ENCODE measurements around the gene HSD3B2.
"Not testable (repeated sequence)": the region's sequence is repeated elsewhere in the genome, so short reads cannot be mapped to it uniquely, and the experiment has no call there.

HSD3B2 gene

DNA sequence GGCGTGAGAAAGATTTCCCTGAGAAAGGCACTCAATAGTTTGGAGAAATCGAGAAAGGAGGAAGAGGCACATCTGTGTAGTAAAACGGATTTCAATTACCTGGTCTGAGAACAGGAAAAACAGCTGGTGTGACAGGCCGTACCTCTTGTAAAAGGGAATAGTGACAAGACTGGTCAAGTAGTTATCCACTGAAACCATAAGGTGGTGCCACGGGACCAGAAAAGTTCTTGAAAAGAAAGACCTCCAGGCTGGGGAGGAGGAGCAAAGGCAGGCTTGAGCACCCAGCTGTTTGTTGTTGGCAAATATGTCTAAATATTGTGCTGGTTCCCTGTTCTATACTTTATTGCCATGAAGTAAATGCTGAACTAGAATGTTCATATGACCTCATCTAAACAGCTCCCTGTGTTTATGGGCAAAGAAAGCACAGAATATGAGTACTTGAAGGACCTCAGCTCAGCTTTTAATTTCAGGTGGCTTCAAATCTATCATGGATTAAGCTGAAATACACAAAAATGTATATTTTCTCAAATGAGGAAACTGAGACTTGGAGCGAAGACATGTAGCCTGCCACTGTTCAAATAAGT is 42.4 kb upstream of the HSD3B2 start:
- DNase-seq (ENCODE audit: extremely low read depth, low read depth) = no peak
- TF ChIP-seq, protein P1, sequence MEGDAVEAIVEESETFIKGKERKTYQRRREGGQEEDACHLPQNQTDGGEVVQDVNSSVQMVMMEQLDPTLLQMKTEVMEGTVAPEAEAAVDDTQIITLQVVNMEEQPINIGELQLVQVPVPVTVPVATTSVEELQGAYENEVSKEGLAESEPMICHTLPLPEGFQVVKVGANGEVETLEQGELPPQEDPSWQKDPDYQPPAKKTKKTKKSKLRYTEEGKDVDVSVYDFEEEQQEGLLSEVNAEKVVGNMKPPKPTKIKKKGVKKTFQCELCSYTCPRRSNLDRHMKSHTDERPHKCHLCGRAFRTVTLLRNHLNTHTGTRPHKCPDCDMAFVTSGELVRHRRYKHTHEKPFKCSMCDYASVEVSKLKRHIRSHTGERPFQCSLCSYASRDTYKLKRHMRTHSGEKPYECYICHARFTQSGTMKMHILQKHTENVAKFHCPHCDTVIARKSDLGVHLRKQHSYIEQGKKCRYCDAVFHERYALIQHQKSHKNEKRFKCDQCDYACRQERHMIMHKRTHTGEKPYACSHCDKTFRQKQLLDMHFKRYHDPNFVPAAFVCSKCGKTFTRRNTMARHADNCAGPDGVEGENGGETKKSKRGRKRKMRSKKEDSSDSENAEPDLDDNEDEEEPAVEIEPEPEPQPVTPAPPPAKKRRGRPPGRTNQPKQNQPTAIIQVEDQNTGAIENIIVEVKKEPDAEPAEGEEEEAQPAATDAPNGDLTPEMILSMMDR (IDR thresholded peaks at IDR 0.05; ENCODE audit: low read depth, low read length, missing control alignments) = peak; percentile 12
- H3K4me3 ChIP-seq (replicated peaks; ENCODE audit: low read depth, low read length) = no peak overlapping the region

DNA sequence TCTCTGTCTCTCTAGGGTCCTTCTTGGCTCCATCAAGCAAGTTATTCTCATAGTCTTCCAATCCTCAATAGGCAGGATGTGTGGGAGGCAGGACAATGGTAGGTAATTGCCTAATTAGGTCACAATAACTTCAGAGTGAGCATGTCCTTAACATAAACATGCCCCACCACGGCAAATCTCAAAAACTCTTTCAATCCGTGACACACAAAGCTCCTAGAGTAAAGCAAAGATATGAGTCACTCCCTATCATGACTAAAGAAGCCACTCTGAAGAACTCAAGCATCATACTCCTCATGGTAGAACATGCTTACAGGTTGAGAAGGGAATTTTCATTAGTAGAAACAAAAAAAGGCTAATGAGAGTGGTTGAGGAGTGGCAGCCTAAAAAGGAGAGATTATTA is 41.5 kb upstream of the HSD3B2 start:
- no peak overlapping the region for H3K4me3 ChIP-seq (replicated peaks; ENCODE audit: low read depth, low read length)
- TF ChIP-seq, protein P1 (IDR thresholded peaks at IDR 0.05; ENCODE audit: low read depth, low read length, missing control alignments) = no peak
- DNase-seq (ENCODE audit: extremely low read depth, low read depth) = no peak

DNA sequence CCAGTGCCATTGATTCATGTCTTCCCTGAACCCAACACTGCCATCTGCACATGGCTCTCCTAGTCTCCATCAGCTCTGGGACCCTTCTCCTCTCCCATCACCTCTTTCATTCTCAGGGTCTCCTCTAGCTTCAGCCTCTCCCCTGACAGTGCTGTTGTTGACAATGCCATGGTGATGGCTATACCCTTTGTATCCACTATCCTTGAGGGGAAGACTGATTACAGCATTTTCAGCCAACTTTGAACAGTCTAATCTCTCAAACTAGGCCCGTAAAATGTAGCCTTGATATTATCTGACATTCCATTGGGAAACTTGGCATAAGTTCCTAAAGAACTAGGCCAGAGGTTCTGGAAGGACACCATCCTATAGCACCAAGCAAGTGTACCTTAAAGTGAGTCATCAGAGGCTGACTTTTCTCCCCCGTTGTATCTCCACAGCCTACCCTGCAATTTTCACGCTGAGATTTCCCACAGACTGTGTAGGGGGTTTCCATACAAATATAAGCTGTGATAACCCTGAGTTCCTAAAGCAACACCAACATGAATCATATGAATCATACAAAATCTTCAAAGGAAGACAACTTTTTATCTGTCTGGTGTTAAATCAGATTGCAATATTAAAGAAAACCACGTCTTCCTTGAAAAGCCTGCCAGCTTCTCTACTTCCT is 40.6 kb upstream of the HSD3B2 start:
- H3K4me3 ChIP-seq (replicated peaks; ENCODE audit: low read depth, low read length) = no peak overlapping the region
- TF ChIP-seq, protein P1 (IDR thresholded peaks at IDR 0.05; ENCODE audit: low read depth, low read length, missing control alignments) = no peak
- no peak for DNase-seq (ENCODE audit: extremely low read depth, low read depth)

DNA sequence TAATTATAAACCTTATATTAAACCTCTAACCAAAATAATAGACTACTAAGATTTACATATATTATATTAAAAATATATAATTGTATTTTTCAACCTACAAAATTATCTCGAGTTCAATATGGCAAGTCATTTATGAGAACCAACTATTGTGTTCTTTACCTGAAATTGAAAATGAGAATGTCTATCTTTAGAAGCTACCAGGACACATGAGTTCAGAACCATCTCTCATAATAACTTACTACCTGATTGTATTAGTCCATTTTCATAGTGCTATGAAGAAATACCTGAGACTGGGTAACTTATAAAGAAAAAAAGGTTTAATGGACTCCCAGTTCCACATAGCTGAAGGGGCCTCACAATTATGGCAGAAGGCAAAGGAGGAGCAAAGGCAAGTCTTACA is 39.6 kb upstream of the HSD3B2 start:
- TF ChIP-seq, protein P1 (IDR thresholded peaks at IDR 0.05; ENCODE audit: low read depth, low read length, missing control alignments) = no peak
- DNase-seq (ENCODE audit: extremely low read depth, low read depth) = no peak
- H3K4me3 ChIP-seq (replicated peaks; ENCODE audit: low read depth, low read length) = no peak overlapping the region

DNA sequence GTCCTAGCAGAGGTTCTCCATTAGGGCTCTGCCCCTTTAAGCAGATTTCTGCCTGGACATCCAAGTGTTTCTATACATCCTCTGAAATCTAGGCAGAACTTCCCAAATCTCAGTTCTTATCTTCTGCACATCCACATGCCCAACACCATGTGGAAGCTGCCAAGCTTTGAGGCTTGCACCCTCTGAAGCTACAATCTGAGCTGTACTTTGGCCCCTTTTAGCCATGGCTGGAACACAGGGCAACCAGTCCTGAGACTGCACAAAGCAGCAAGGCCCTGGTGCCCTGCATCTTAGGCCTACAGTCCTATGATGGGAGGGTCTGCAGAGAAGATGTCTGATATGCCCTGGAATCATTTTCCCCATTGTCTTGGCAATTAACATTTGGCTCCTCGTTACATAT is 38.4 kb upstream of the HSD3B2 start:
- TF ChIP-seq, protein P1 (IDR thresholded peaks at IDR 0.05; ENCODE audit: low read depth, low read length, missing control alignments) = no peak
- H3K4me3 ChIP-seq (replicated peaks; ENCODE audit: low read depth, low read length) = no peak overlapping the region
- DNase-seq (ENCODE audit: extremely low read depth, low read depth) = no peak

DNA sequence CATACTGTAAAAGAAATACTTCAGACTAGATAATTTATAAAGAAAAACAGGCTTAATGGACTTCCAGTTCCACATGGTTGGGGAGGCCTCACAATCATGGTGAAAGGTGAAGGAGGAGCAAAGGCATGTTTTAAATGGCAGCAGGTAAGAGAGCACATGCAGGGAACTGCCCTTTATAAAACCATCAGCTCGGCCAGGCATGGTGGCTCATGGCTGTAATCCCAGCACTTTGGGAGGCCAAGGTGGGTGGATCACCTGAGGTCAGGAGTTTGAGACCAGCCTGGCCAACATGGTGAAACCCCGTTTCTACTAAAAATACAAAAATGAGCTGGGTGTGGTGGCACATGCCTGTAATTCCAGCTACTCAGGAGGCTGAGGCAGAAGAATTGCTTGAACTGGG is 37.4 kb upstream of the HSD3B2 start:
- not testable (repeated sequence) for H3K4me3 ChIP-seq (replicated peaks; ENCODE audit: low read depth, low read length); DNase-seq (ENCODE audit: extremely low read depth, low read depth)

DNA sequence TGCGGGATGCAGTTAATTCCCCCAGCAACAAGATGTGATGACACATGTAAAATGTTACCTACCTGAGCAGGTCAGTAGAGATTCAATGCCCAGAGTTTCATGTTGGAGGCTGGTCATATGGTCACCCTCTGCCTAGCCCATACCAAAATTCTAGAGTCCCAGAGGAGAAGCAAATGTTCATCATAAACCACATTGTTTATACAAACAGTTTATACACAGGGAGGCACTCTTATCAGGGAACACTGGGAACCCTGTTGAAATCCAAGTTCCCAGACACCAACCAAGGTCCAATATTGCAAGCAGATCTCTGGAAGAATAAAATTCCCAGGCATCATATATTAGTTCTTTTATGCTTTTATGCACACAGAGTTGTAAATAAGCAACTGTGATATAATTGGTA is 35.8 kb upstream of the HSD3B2 start:
- no peak overlapping the region for H3K4me3 ChIP-seq (replicated peaks; ENCODE audit: low read depth, low read length)
- DNase-seq (ENCODE audit: extremely low read depth, low read depth) = no peak
- TF ChIP-seq, protein P1 (IDR thresholded peaks at IDR 0.05; ENCODE audit: low read depth, low read length, missing control alignments) = no peak

Data from HFF-Myc (cell line).